ENCODE results near the gene RTKN2. TPM values are rescaled to one million over a fixed set of nuclear protein-coding genes. Genes with fewer than 3 reads are reported as not detected.

The RTKN2 gene
- total RNA-seq, 2 donors from 2014 or later: 2.1 to 3.6 TPM

- H3K9me3 ChIP-seq: no peaks in the 10 kb centered on the region
- 76% methylated on average over 1 of the region's 1 CpG for WGBS
- no peaks in the 10 kb centered on the region for H3K36me3 ChIP-seq
- H3K4me3 ChIP-seq: no peak overlapping the region
- intact Hi-C loops (cut with DNase I): no loop called here
- no peaks in the 10 kb centered on the region for H3K4me1 ChIP-seq (replicated peaks)
- DNase-seq (ENCODE audit: low spot score): no peak
- no peaks in the 10 kb centered on the region for H3K27me3 ChIP-seq (replicated peaks; ENCODE audit: insufficient read depth)
- no peak overlapping the region for H3K27ac ChIP-seq
- TF ChIP-seq, protein P1, sequence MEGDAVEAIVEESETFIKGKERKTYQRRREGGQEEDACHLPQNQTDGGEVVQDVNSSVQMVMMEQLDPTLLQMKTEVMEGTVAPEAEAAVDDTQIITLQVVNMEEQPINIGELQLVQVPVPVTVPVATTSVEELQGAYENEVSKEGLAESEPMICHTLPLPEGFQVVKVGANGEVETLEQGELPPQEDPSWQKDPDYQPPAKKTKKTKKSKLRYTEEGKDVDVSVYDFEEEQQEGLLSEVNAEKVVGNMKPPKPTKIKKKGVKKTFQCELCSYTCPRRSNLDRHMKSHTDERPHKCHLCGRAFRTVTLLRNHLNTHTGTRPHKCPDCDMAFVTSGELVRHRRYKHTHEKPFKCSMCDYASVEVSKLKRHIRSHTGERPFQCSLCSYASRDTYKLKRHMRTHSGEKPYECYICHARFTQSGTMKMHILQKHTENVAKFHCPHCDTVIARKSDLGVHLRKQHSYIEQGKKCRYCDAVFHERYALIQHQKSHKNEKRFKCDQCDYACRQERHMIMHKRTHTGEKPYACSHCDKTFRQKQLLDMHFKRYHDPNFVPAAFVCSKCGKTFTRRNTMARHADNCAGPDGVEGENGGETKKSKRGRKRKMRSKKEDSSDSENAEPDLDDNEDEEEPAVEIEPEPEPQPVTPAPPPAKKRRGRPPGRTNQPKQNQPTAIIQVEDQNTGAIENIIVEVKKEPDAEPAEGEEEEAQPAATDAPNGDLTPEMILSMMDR (IDR thresholded peaks at IDR 0.05): no peak
- TF ChIP-seq POLR2AphosphoS5 (IDR thresholded peaks at IDR 0.05) (no peak), POLR2A (IDR thresholded peaks at IDR 0.05) (no peak)
Observed at GRCh38 chr10:62277971-62278370, 9.3 kb upstream of the RTKN2 start.

DNA sequence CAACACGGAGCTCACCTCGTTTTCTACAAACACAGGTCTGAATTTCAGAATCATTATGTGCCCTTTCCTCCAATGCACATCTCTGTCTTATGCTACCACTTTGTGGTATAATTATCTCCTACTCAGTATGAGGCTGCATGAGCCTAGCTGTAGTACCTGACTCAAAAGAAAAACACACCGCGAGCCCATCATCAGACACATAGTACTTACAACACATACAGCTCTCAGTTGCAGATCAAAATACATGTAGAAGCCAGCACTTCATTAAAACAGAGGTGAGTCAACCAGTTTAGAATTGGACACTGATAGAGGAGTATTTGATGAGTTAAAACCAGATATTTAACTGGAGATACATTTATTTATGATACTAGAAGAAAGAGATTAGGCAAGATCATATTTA is 1.4 kb upstream of the RTKN2 start:
- intact Hi-C loops (cut with DNase I): no loop called here
- H3K4me3 ChIP-seq: no peak overlapping the region
- no peak for TF ChIP-seq POLR2A (IDR thresholded peaks at IDR 0.05)
- no peaks in the 10 kb centered on the region for H3K36me3 ChIP-seq
- whole genome bisulfite sequencing: 91% methylated on average over 4 of the region's 4 CpGs
- H3K4me1 ChIP-seq (replicated peaks): no peaks in the 10 kb centered on the region
- DNase-seq (ENCODE audit: low spot score): no peak
- no peaks in the 10 kb centered on the region for H3K9me3 ChIP-seq
- no peak overlapping the region for H3K27ac ChIP-seq
- H3K27me3 ChIP-seq (replicated peaks; ENCODE audit: insufficient read depth): no peaks in the 10 kb centered on the region

DNA sequence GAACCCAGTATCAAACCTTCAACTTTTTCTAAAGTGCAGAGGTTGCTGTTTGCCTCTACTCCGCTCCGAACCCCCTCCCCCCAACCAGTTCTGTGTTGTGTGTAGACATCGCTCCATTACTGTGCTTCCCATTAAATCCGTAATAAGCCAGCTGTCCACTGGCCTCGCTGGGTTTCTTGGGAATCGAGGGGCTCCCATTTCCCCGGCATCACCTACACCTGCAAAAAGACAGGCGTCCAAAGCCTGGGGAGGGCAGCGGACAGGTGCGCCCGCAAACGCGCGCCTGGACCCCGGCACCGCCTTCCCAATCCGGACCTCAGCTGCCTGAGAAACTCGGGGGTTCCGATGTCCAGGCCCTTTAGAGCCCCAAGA is 631 bp downstream of the RTKN2 start:
- Histone ChIP-seq H3K27ac (peak overlapping the region; percentile 41), H3K36me3 (no peaks in the 10 kb centered on the region), H3K4me1 (replicated peaks) (no peaks in the 10 kb centered on the region), H3K27me3 (replicated peaks; ENCODE audit: insufficient read depth) (no peaks in the 10 kb centered on the region), H3K9me3 (no peaks in the 10 kb centered on the region), H3K4me3 (peak overlapping the region; percentile 43 to 49)
- TF ChIP-seq POLR2A (IDR thresholded peaks at IDR 0.05) (no peak), POLR2AphosphoS5 (IDR thresholded peaks at IDR 0.05) (no peak)
- TF ChIP-seq, protein P1 (IDR thresholded peaks at IDR 0.05): no peak
- DNase-seq (ENCODE audit: low spot score): no peak
- intact Hi-C loops (cut with DNase I): no loop called here
- under 1% methylated on average over 19 of the region's 19 CpGs for WGBS

DNA sequence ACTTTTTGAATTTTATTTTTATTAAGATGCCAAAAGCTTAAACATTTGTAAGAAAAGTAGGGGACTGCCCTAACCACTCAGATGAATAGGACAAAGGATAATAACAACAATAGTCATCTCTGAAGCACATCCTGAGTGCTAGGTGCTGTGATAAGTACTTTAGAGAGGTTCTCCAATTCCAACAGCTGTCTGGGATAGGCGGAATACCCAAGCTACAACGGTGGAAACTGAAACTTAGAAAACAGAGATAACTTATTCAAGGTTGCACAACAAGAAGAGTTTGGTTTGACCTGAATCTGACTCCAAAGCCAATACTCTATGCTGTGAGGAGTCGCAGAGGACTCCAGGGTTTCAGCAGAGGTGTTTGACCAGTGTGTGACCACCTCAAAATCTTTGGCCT is 2.0 kb downstream of the RTKN2 start:
- no peak overlapping the region for H3K27ac ChIP-seq
- H3K4me3 ChIP-seq: no peak overlapping the region
- 62% methylated on average over 3 of the region's 3 CpGs for WGBS
- DNase-seq (ENCODE audit: low spot score): no peak
- intact Hi-C loops (cut with DNase I): no loop called here
- H3K27me3 ChIP-seq (replicated peaks; ENCODE audit: insufficient read depth): no peaks in the 10 kb centered on the region
- H3K9me3 ChIP-seq: no peaks in the 10 kb centered on the region
- no peaks in the 10 kb centered on the region for H3K36me3 ChIP-seq
- no peaks in the 10 kb centered on the region for H3K4me1 ChIP-seq (replicated peaks)
- TF ChIP-seq POLR2A (IDR thresholded peaks at IDR 0.05) (no peak), POLR2AphosphoS5 (IDR thresholded peaks at IDR 0.05) (no peak)
- TF ChIP-seq, protein P1 (IDR thresholded peaks at IDR 0.05): no peak

DNA sequence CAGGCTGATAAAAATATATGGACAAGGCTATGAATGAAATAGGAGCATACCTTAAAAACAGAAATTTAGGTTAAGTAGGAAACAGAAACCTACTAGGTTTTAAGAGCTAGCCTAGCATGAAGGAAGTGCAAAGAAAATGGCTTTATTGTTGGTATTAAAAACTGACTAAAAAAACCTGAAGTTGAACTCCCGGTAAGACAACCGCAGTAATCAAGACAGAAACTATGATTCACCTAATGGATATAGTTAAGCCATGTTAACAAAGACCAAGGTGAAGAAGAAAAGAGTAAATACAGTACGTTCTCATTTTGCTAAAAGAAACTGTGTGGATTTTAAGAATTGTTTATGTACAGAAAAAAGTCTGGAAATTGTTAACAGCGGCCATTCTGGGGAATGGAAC is 2.5 kb downstream of the RTKN2 start:
- no peak for DNase-seq (ENCODE audit: low spot score)
- TF ChIP-seq POLR2AphosphoS5 (IDR thresholded peaks at IDR 0.05) (no peak), POLR2A (IDR thresholded peaks at IDR 0.05) (no peak)
- TF ChIP-seq, protein P1 (IDR thresholded peaks at IDR 0.05): no peak
- H3K9me3 ChIP-seq: no peaks in the 10 kb centered on the region
- no peaks in the 10 kb centered on the region for H3K4me1 ChIP-seq (replicated peaks)
- H3K4me3 ChIP-seq: no peak overlapping the region
- intact Hi-C loops (cut with DNase I): no loop called here
- 73% methylated on average over 4 of the region's 4 CpGs for WGBS
- no peaks in the 10 kb centered on the region for H3K36me3 ChIP-seq
- no peak overlapping the region for H3K27ac ChIP-seq
- H3K27me3 ChIP-seq (replicated peaks; ENCODE audit: insufficient read depth): no peaks in the 10 kb centered on the region
